Thyroid gland (tissue), 4 donors: ENCODE data around the gene KIF3B. TPM values are rescaled to one million over a fixed set of nuclear protein-coding genes. Genes with fewer than 3 reads are reported as not detected.
A peak's percentile ranks its signal among the peaks of the same experiment; 100 is the strongest.

Experiments
- DNase-seq, 2 donors: peaks; one replicate each; pipeline ENCODE4 v3.0.0-alpha.2; 2019
- H3K27ac ChIP-seq, 3 donors: fragments of 200-600 bp; sonication (generic); 1 replicate in 2 of 3; 2 replicates in 1 of 3; pipeline ENCODE4 v1.5.1; 2016 to 2019; ENCODE audit warnings: mild to moderate bottlenecking in 1 of 3, moderate library complexity in 1 of 3
- H3K27me3 ChIP-seq: fragments of 200-600 bp; sonication (generic); one replicate; pipeline ENCODE4 v1.5.1; 2019
- H3K36me3 ChIP-seq, 2 donors: fragments of 200-600 bp; sonication (generic); one replicate each; pipeline ENCODE4 v1.5.1; 2016 to 2019
- H3K4me1 ChIP-seq, 2 donors: fragments of 200-600 bp; sonication (generic); one replicate each; pipeline ENCODE4 v1.5.1; 2017 to 2019
- H3K4me3 ChIP-seq, 3 donors: fragments of 200-600 bp; sonication (generic); replicated peaks in 1 of 3; 1 replicate in 2 of 3; 2 replicates in 1 of 3; pipeline ENCODE4 v1.5.1; 2016; ENCODE audit warnings: mild to moderate bottlenecking in 1 of 3
- H3K9me3 ChIP-seq: fragments of 200-600 bp; sonication (generic); one replicate; pipeline ENCODE4 v1.5.1; 2017
- CTCF ChIP-seq, 6 experiments: fragments of 200-600 bp in 3 of 6; fragments of 450-650 bp in 3 of 6; sonication (generic) in 3 of 6; IDR thresholded peaks; one replicate each; pipeline ENCODE4 v1.5.1; 2016 to 2019; ENCODE audit warnings: antibody characterized with exemption in 6 of 6, mild to moderate bottlenecking in 2 of 6, inconsistent platforms in 1 of 6, moderate library complexity in 1 of 6
- POLR2A ChIP-seq, 2 donors: fragments of 450-650 bp; IDR thresholded peaks; one replicate each; pipeline ENCODE4 v1.6.1; 2017; ENCODE audit warnings: antibody characterized with exemption in 2 of 2, mild to moderate bottlenecking in 2 of 2, moderate library complexity in 1 of 2
- WGBS, 2 donors: methylation state at CpG; one replicate each; pipeline ENCODE4 v1.1.5; 2017; 5-methylcytosine and 5-hydroxymethylcytosine counted together
- intact Hi-C: fragments of 100-400 bp; cut with DNase I; formaldehyde crosslinking; loops from one replicate; pipeline ENCODE4 v1.15.1; 2023
- total RNA-seq, 4 donors: library from RNA; depleted of rRNA; stranded (reverse); fragments of >200 nt; gene quantifications; one replicate each; pipeline ENCODE4 v1.2.3, GENCODE V29; 2016

KIF3B gene
- total RNA-seq, 4 donors from 2014 or later, result 31.0 to 35.5 (median 32.7) TPM

GRCh38 chr20:32278199-32278643 is 770 bp downstream of the KIF3B start:
- 65% methylated on average over 4 of the region's 4 CpGs for WGBS, 2 donors
- Histone ChIP-seq H3K27me3 (no peaks in the 10 kb centered on the region), H3K4me3 (peak overlapping the region; percentile 66 to 93 (median 73)), H3K4me1 (peaks cover 22 to 31% of the 10 kb centered on the region in 2 donors), H3K36me3 (no peaks in the 10 kb centered on the region), H3K9me3 (no peaks in the 10 kb centered on the region), H3K27ac (peak overlapping the region; percentile 57 to 87 (median 64))
- TF ChIP-seq CTCF (IDR thresholded peaks at IDR 0.05) (no peak), POLR2A (IDR thresholded peaks at IDR 0.05) (no peak)
- intact Hi-C loops, result no loop called here
- no peak for DNase-seq

- WGBS, 2 donors, result 82 to 92% methylated on average over 4 of the region's 4 CpGs
- Histone ChIP-seq H3K27ac (peak overlapping the region in 2 of 3 donors; percentile 1 to 69), H3K27me3 (no peaks in the 10 kb centered on the region), H3K4me1 (peaks cover 29 to 44% of the 10 kb centered on the region in 2 donors), H3K9me3 (no peaks in the 10 kb centered on the region), H3K4me3 (no peak overlapping the region), H3K36me3 (no peaks in the 10 kb centered on the region)
- DNase-seq, result no peak
- no peak for TF ChIP-seq CTCF (IDR thresholded peaks at IDR 0.05)
- intact Hi-C loops, result no loop called here
Measured at GRCh38 chr20:32281711-32282110, 4.3 kb downstream of the KIF3B start.

GRCh38 chr20:32282461-32282860 is 5.0 kb downstream of the KIF3B start:
- Histone ChIP-seq H3K27me3 (no peaks in the 10 kb centered on the region), H3K36me3 (no peaks in the 10 kb centered on the region), H3K4me3 (no peak overlapping the region), H3K4me1 (peaks cover 31 to 38% of the 10 kb centered on the region in 2 donors), H3K9me3 (no peaks in the 10 kb centered on the region), H3K27ac (peak overlapping the region; percentile 1 to 69 (median 47))
- 16 to 17% methylated on average over 4 of the region's 4 CpGs for WGBS, 2 donors
- intact Hi-C loops, result no loop called here
- DNase-seq, result peak; percentile 86 to 93
- TF ChIP-seq POLR2A (IDR thresholded peaks at IDR 0.05), result no peak

GRCh38 chr20:32285082-32285620 is 7.7 kb downstream of the KIF3B start:
- Histone ChIP-seq H3K9me3 (no peaks in the 10 kb centered on the region), H3K4me3 (no peak overlapping the region), H3K4me1 (peaks cover 35 to 43% of the 10 kb centered on the region in 2 donors), H3K36me3 (no peaks in the 10 kb centered on the region), H3K27me3 (no peaks in the 10 kb centered on the region), H3K27ac (no peak overlapping the region)
- intact Hi-C loops, result no loop called here
- TF ChIP-seq CTCF (IDR thresholded peaks at IDR 0.05) (no peak), POLR2A (IDR thresholded peaks at IDR 0.05) (no peak)
- DNase-seq, result no peak
- WGBS, 2 donors, result 66 to 87% methylated on average over 3 of the region's 3 CpGs

GRCh38 chr20:32285621-32286371 is 8.3 kb downstream of the KIF3B start:
- 67 to 81% methylated on average over 4 of the region's 4 CpGs for WGBS, 2 donors
- no peaks in the 10 kb centered on the region for H3K27me3 ChIP-seq
- TF ChIP-seq POLR2A (IDR thresholded peaks at IDR 0.05) (no peak), CTCF (IDR thresholded peaks at IDR 0.05) (no peak)
- intact Hi-C loops, result no loop called here
- H3K9me3 ChIP-seq, result no peaks in the 10 kb centered on the region
- H3K36me3 ChIP-seq, result no peaks in the 10 kb centered on the region
- no peak for DNase-seq
- H3K4me1 ChIP-seq, result peaks cover 36 to 43% of the 10 kb centered on the region in 2 donors
- peak overlapping the region in 1 of 3 donors; percentile 5 for H3K27ac ChIP-seq
- H3K4me3 ChIP-seq, result no peak overlapping the region
